HepG2 (cell line): Measurements from ENCODE around the gene MTSS2. TPM values are rescaled to one million over a fixed set of nuclear protein-coding genes. Genes with fewer than 3 reads are reported as not detected.

ENCODE experiments used
- MLX ChIP-seq: IDR thresholded peaks from 2 replicates; pipeline ENCODE4 v1.6.1; 2016
- PCBP1 ChIP-seq: fragments of 200-400 bp; formaldehyde crosslinking; IDR thresholded peaks from 2 replicates; pipeline ENCODE4 v1.6.1; 2017; ENCODE audit warnings: mild to moderate bottlenecking, low read depth, low read length, borderline replicate concordance
- ZBTB7A ChIP-seq: sonication (generic); formaldehyde crosslinking; IDR thresholded peaks from 2 replicates; pipeline ENCODE4 v1.8.0; 2022; ENCODE audit warnings: mild to moderate bottlenecking, missing genetic modification reagents
- ZBTB8A ChIP-seq: sonication (generic); formaldehyde crosslinking; IDR thresholded peaks from 2 replicates; pipeline ENCODE4 v1.4.0; 2020; ENCODE audit warnings: mild to moderate bottlenecking, low read depth, missing genetic modification reagents, borderline replicate concordance
- ZNF318 ChIP-seq: sonication (generic); formaldehyde crosslinking; IDR thresholded peaks from 2 replicates; pipeline ENCODE4 v1.4.0; 2020; ENCODE audit warnings: mild to moderate bottlenecking, missing genetic modification reagents
- polyA plus RNA-seq, 8 experiments: library from polyadenylated mRNA; depleted of rRNA in 3 of 8; stranded (reverse) in 7 of 8; unstranded in 1 of 8; fragments of >200 nt; fragmentation: Illumina TruSeq in 4 of 8; extraction: Trizol in 4 of 8; gene quantifications; 2 replicates each; pipeline versions ENCODE4 v1.2.1 to v1.2.3, GENCODE V29; 2011 to 2016; ENCODE audit warnings: low read depth in 4 of 8, missing spikeins in 1 of 8, mixed read lengths in 1 of 8; ENCODE audit not compliant: insufficient read depth in 1 of 8
- total RNA-seq, 5 experiments: library from RNA; depleted of rRNA; stranded (reverse); fragments of >200 nt; fragmentation: Illumina TruSeq; extraction: Trizol; gene quantifications; 2 replicates each; pipeline ENCODE4 v1.2.3, GENCODE V29; 2016; ENCODE audit warnings: low read depth in 1 of 5
- TF ChIP-seq, protein P1 (sequence below): sonication (generic); formaldehyde crosslinking; IDR thresholded peaks from 2 replicates; pipeline ENCODE4 v1.4.0; 2020; ENCODE audit warnings: low read depth, mild to moderate bottlenecking, missing genetic modification reagents

Gene MTSS2
- total and polyA plus RNA-seq, 2 of the 13 experiments (the other 11 are each of a cell fraction or from before 2014, with no cell fraction given), result 132 to 242 TPM

GRCh38 chr16:70647441-70648359 is 38.2 kb downstream of the MTSS2 start (continued):
- TF ChIP-seq ZNF318 (no peak), ZBTB7A (CRISPR knock-in tag) (no peak), PCBP1 (no peak), MLX (CRISPR knock-in tag) (no peak), ZBTB8A (CRISPR knock-in tag) (no peak)
- TF ChIP-seq, protein P1, sequence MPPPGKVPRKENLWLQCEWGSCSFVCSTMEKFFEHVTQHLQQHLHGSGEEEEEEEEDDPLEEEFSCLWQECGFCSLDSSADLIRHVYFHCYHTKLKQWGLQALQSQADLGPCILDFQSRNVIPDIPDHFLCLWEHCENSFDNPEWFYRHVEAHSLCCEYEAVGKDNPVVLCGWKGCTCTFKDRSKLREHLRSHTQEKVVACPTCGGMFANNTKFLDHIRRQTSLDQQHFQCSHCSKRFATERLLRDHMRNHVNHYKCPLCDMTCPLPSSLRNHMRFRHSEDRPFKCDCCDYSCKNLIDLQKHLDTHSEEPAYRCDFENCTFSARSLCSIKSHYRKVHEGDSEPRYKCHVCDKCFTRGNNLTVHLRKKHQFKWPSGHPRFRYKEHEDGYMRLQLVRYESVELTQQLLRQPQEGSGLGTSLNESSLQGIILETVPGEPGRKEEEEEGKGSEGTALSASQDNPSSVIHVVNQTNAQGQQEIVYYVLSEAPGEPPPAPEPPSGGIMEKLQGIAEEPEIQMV, result no peak
